ENCODE data around the gene JUNB. TPM values are rescaled to one million over a fixed set of nuclear protein-coding genes. Genes with fewer than 3 reads are reported as not detected.

Gene JUNB
- total RNA-seq, 1 experiment from 2014 or later: 6.6 TPM

DNA sequence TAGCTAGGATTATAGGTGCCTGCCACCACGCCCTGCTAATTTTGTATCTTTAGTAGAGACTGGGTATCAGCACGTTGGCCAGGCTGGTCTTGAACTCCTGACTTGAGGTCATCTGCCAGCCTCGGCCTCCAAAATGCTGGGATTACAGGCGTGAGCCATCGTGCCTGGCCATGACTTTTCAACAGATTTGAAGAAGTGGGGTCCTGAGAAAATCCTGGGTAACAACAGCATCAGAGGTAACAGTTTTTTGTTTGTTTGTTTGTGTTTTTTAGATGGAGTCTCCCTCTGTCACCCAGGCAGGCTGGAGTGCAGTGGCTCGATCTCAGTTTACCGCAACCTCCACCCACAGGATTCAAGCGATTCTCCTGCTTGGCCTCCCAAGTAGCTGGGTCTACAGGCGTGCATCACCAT, 3.7 kb downstream of the JUNB start (continued):
- TF ChIP-seq AFF4 (CRISPR knock-in tag; IDR thresholded peaks at IDR 0.05; ENCODE audit: borderline replicate concordance): no peak
- TF ChIP-seq, protein P1, sequence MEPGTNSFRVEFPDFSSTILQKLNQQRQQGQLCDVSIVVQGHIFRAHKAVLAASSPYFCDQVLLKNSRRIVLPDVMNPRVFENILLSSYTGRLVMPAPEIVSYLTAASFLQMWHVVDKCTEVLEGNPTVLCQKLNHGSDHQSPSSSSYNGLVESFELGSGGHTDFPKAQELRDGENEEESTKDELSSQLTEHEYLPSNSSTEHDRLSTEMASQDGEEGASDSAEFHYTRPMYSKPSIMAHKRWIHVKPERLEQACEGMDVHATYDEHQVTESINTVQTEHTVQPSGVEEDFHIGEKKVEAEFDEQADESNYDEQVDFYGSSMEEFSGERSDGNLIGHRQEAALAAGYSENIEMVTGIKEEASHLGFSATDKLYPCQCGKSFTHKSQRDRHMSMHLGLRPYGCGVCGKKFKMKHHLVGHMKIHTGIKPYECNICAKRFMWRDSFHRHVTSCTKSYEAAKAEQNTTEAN (CRISPR knock-in tag; IDR thresholded peaks at IDR 0.05): no peak
- TF ChIP-seq JAZF1 (CRISPR knock-in tag; IDR thresholded peaks at IDR 0.05): no peak
- no peak for TF ChIP-seq GABPB1 (CRISPR knock-in tag; IDR thresholded peaks at IDR 0.05)
- TF ChIP-seq, protein P2, sequence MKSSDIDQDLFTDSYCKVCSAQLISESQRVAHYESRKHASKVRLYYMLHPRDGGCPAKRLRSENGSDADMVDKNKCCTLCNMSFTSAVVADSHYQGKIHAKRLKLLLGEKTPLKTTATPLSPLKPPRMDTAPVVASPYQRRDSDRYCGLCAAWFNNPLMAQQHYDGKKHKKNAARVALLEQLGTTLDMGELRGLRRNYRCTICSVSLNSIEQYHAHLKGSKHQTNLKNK (CRISPR knock-in tag; IDR thresholded peaks at IDR 0.05): no peak
- TF ChIP-seq, protein P3, sequence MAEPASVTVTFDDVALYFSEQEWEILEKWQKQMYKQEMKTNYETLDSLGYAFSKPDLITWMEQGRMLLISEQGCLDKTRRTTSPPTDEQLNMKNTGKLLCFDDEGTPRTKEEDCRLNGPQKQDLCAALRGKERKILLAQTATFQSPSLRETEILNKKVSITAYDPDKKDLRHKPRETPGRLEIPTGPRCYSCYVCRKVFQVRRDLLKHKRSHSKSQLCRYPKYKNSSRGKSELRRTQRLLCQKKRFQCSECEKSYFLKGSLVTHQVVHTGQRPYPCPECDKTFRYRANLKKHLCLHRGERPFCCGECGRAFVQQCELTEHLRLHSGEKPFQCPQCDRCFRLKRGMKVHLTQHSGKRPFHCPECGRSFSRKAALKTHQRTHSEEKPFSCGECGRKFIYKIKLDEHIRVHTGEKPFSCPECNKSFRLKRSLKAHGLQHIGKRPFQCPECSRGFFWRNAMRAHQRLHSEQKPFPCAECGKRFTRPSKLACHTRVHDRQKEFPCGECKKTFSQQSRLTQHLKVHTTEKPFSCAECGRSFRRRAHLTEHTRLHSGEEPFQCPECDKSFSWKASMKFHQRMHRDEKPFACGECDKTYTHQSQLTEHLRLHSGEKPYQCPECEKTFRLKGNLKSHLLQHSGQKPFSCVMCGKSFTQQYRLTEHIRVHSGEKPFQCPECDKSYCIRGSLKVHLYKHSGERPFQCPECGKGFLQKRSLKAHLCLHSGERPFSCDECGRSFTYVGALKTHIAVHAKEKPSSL (CRISPR knock-in tag; conservative IDR thresholded peaks at IDR 0.05): no peak
- TF ChIP-seq ZNF232 (CRISPR knock-in tag; IDR thresholded peaks at IDR 0.05): no peak
- no peak for TF ChIP-seq SMAD4 (CRISPR knock-in tag; IDR thresholded peaks at IDR 0.05)
- TF ChIP-seq PREB (CRISPR knock-in tag; IDR thresholded peaks at IDR 0.05; ENCODE audit: borderline replicate concordance): no peak
- TF ChIP-seq FOXJ3 (CRISPR knock-in tag; IDR thresholded peaks at IDR 0.05; ENCODE audit: borderline replicate concordance): no peak
- TF ChIP-seq ARID4B (CRISPR knock-in tag; IDR thresholded peaks at IDR 0.05; ENCODE audit: borderline replicate concordance): no peak
- TF ChIP-seq ZNF219 (CRISPR knock-in tag; IDR thresholded peaks at IDR 0.05; ENCODE audit: borderline replicate concordance): no peak
- TF ChIP-seq TEAD1 (CRISPR knock-in tag; IDR thresholded peaks at IDR 0.05): no peak
- TF ChIP-seq, protein P4, sequence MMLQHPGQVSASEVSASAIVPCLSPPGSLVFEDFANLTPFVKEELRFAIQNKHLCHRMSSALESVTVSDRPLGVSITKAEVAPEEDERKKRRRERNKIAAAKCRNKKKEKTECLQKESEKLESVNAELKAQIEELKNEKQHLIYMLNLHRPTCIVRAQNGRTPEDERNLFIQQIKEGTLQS (CRISPR knock-in tag; conservative IDR thresholded peaks at IDR 0.05): no peak

Measured in WTC11 (cell line).